DMS53 treated with DMSO at 0.1 percent for 48 hours (cell line): ENCODE data around the gene IL36A.

Source experiments
- DNase-seq: peaks from one replicate; lab custom pipeline; 2025; ENCODE audit not compliant: unreplicated experiment; lab: John Stamatoyannopoulos, UW

The IL36A gene

GRCh38 chr2:113005030-113005509, at the start of gene IL36A:
Gene IL36A, plus strand, starts transcription at chr2:113005459. Its CDS starts 413 bp downstream, at chr2:113005872.
- no peak for DNase-seq

GRCh38 chr2:112957511-112957910, 47.7 kb upstream of the IL36A start:
- no peak for DNase-seq

GRCh38 chr2:112958428-112959108, 46.7 kb upstream of the IL36A start:
- DNase-seq: peak; percentile 67

GRCh38 chr2:112959109-112959812, 46.0 kb upstream of the IL36A start:
- DNase-seq: no peak

GRCh38 chr2:112960230-112960825, 44.9 kb upstream of the IL36A start:
- DNase-seq: no peak

- peak; percentile 22 for DNase-seq
These were observed 42.7 kb upstream of the IL36A start for GRCh38 chr2:112962308-112963175.

GRCh38 chr2:112967023-112967422, 38.2 kb upstream of the IL36A start:
- DNase-seq: no peak

- no peak for DNase-seq
These were observed 32.7 kb upstream of the IL36A start for GRCh38 chr2:112972423-112973086.

- peak; percentile 33 for DNase-seq
These were observed 32.1 kb upstream of the IL36A start for GRCh38 chr2:112973156-112973555.

- DNase-seq: no peak
These were observed 27.7 kb upstream of the IL36A start, which contains the start of gene IL36G for GRCh38 chr2:112977559-112978056. Gene IL36G, plus strand, starts transcription at chr2:112978006. Its CDS starts 633 bp downstream, at chr2:112978639.

- no peak for DNase-seq
These were observed 25.5 kb upstream of the IL36A start for GRCh38 chr2:112979731-112980130.

- DNase-seq: no peak
These were observed 24.7 kb upstream of the IL36A start for GRCh38 chr2:112980537-112980936.

GRCh38 chr2:112985090-112985489, 20.2 kb upstream of the IL36A start:
- DNase-seq: no peak

- DNase-seq: no peak
These were observed 15.6 kb upstream of the IL36A start for GRCh38 chr2:112989611-112990010.

GRCh38 chr2:112993831-112994230, 11.4 kb upstream of the IL36A start:
- DNase-seq: peak; percentile 35

GRCh38 chr2:112994648-112995047, 10.6 kb upstream of the IL36A start:
- no peak for DNase-seq

- DNase-seq: no peak
These were observed 9.8 kb upstream of the IL36A start for GRCh38 chr2:112995346-112995920.

- no peak for DNase-seq
These were observed 8.6 kb upstream of the IL36A start for GRCh38 chr2:112996635-112997034.

- no peak for DNase-seq
These were observed 8.1 kb upstream of the IL36A start for GRCh38 chr2:112997151-112997550.

- no peak for DNase-seq
These were observed 4.8 kb upstream of the IL36A start for GRCh38 chr2:113000436-113000835.
